Sigmoid colon (tissue), 3 donors: ENCODE results near the gene HSF4.

Experiments
- CTCF ChIP-seq, 4 experiments: fragments of 450-650 bp in 3 of 4; fragments of 200-600 bp in 1 of 4; IDR thresholded peaks; one replicate each; pipeline ENCODE4 v1.5.1; 2016 to 2019; ENCODE audit warnings: antibody characterized with exemption in 4 of 4, mild to moderate bottlenecking in 3 of 4, moderate library complexity in 2 of 4
- POLR2A ChIP-seq, 2 donors: fragments of 450-650 bp; IDR thresholded peaks; one replicate each; pipeline ENCODE4 v1.6.1; 2016; ENCODE audit warnings: antibody characterized with exemption in 2 of 2, mild to moderate bottlenecking in 2 of 2, moderate library complexity in 2 of 2

- TF ChIP-seq CTCF (IDR thresholded peaks at IDR 0.05) (no peak), POLR2A (IDR thresholded peaks at IDR 0.05) (no peak)
Measured at GRCh38 chr16:67202956-67203493, 38.5 kb downstream of the HSF4 start.
